Measurements from ENCODE around the gene USP32.
"Not testable (repeated sequence)": the region's sequence is repeated elsewhere in the genome, so short reads cannot be mapped to it uniquely, and the experiment has no call there.

USP32 gene

DNA sequence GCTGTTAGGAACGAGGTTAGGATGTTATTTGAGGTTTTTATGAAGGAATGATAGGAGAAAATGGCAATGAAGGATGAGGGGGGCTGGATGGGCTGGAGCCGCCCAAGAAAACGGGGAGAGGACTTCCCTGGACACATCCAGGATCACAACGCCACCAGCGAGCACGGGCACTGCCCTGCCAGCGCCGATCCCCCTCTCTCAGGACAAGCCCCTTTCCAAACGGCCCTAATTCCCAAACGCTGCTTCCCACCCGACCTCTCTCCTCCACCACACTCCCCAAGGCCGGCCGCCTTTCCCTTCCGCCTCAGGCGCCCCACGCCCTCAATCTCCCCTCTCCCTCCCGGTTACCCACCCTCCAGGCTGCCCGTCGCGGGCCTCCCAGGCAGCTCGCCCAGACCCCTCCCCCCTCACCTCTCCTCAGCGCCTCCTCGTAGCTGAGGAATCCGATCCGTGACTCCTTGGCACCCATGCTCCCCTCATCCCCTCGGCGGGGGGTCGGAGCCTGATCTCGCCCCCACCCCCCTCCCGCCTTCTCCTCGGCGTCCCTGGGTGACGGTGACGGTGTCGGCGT is 377 bp downstream of the USP32 start:
- TF ChIP-seq YY1 (IDR thresholded peaks at IDR 0.05; ENCODE audit: insufficient read depth, insufficient read length) (no peak), SUZ12 (IDR thresholded peaks at IDR 0.05; ENCODE audit: extremely low read depth, insufficient read depth, insufficient read length) (no peak), ZNF274 (IDR thresholded peaks at IDR 0.05; ENCODE audit: low read depth, low read length) (no peak)
- H3K36me3 ChIP-seq (ENCODE audit: insufficient read depth, insufficient read length, low read length) = no peaks in the 10 kb centered on the region
- H3K9ac ChIP-seq (ENCODE audit: insufficient read length, low read depth) = peak overlapping the region; percentile 100
- H3K9me3 ChIP-seq (ENCODE audit: insufficient read depth, low read length) = no peaks in the 10 kb centered on the region
- peak overlapping the region; percentile 98 for H3K4me3 ChIP-seq (ENCODE audit: insufficient read length, low read depth)
- no peaks in the 10 kb centered on the region for H3K4me1 ChIP-seq (ENCODE audit: insufficient read depth, insufficient read length)
- no peak for DNase-seq (ENCODE audit: low read depth, low spot score)
- H3K27me3 ChIP-seq (ENCODE audit: insufficient read depth, insufficient read length) = no peaks in the 10 kb centered on the region

DNA sequence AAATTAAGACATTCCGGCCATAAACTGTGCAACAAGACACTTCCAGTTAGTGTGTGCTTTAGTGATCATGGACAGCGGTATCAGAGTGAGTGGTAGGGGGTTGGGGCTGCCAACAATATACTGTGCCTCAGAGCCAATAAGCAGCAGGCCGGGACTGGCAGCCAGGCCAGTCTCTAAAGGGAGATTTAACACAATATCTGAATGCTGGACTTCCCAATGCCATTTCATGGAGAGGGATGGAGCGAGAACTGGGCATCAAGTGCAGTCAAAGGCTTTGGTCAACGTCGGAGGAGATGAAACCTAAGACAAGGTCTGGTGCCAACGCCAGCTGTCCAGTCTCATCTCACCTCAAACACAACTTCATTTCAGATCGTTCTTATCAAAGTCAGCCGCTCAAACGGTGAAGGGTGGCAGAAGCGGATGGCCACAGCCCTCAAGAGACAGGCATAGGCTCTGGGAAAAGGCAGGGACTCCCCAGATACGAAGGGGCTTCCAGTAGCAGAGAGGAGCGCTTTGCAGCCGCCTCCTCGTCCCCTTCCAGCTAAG is 935 bp downstream of the USP32 start:
- no peak for DNase-seq (ENCODE audit: low read depth, low spot score)
- H3K9ac ChIP-seq (ENCODE audit: insufficient read length, low read depth) = peak overlapping the region; percentile 100
- no peaks in the 10 kb centered on the region for H3K9me3 ChIP-seq (ENCODE audit: insufficient read depth, low read length)
- no peaks in the 10 kb centered on the region for H3K36me3 ChIP-seq (ENCODE audit: insufficient read depth, insufficient read length, low read length)
- peak overlapping the region; percentile 98 for H3K4me3 ChIP-seq (ENCODE audit: insufficient read length, low read depth)
- no peaks in the 10 kb centered on the region for H3K27me3 ChIP-seq (ENCODE audit: insufficient read depth, insufficient read length)
- H3K4me1 ChIP-seq (ENCODE audit: insufficient read depth, insufficient read length) = no peaks in the 10 kb centered on the region
- TF ChIP-seq ZNF274 (IDR thresholded peaks at IDR 0.05; ENCODE audit: low read depth, low read length) = no peak
- no peak for TF ChIP-seq SUZ12 (IDR thresholded peaks at IDR 0.05; ENCODE audit: extremely low read depth, insufficient read depth, insufficient read length)
- no peak for TF ChIP-seq YY1 (IDR thresholded peaks at IDR 0.05; ENCODE audit: insufficient read depth, insufficient read length)

DNA sequence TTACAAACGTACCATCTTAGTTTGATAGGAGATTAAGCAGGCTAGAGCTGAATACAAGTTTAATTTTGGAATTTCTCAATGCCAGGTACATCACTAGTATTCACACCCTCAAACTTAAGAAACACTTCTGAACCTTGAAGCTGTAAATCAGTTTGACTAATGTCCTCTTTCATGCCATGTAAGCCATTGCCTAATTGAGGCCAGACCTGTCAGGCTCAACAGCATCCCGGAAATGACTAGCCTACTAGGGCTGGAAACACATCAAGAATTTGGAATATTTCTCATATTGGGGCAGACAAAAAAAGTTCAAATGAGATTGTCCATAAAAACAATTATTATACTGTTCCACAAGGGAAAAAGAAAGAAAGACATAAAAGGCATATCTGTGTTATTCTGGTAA is 1.7 kb downstream of the USP32 start:
- H3K4me1 ChIP-seq (ENCODE audit: insufficient read depth, insufficient read length) = no peaks in the 10 kb centered on the region
- no peaks in the 10 kb centered on the region for H3K9me3 ChIP-seq (ENCODE audit: insufficient read depth, low read length)
- H3K4me3 ChIP-seq (ENCODE audit: insufficient read length, low read depth) = peak overlapping the region; percentile 98
- H3K36me3 ChIP-seq (ENCODE audit: insufficient read depth, insufficient read length, low read length) = no peaks in the 10 kb centered on the region
- no peaks in the 10 kb centered on the region for H3K27me3 ChIP-seq (ENCODE audit: insufficient read depth, insufficient read length)
- DNase-seq (ENCODE audit: low read depth, low spot score) = no peak
- H3K9ac ChIP-seq (ENCODE audit: insufficient read length, low read depth) = peak overlapping the region; percentile 100
- TF ChIP-seq YY1 (IDR thresholded peaks at IDR 0.05; ENCODE audit: insufficient read depth, insufficient read length) = no peak
- no peak for TF ChIP-seq ZNF274 (IDR thresholded peaks at IDR 0.05; ENCODE audit: low read depth, low read length)
- TF ChIP-seq SUZ12 (IDR thresholded peaks at IDR 0.05; ENCODE audit: extremely low read depth, insufficient read depth, insufficient read length) = no peak

DNA sequence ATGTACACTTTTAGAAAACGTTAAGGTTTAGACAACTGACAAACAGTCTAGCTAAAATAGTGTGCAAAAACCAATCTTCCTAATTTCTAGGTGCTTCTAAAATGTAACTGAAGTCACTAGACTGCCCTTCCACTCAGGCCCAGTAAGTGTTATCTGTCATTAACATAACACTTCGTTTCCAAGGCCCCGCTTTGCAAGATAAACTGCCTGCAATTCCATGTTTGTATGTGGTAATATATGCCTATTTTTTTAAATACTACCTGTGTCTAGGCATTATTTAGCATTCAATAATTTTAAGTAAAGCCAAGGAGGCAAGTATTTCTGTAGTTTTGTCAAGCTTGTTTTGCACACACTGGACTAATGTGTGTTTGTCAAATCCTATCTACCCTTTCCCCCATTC is 3.2 kb downstream of the USP32 start:
- Histone ChIP-seq H3K27me3 (ENCODE audit: insufficient read depth, insufficient read length) (no peaks in the 10 kb centered on the region), H3K4me3 (ENCODE audit: insufficient read length, low read depth) (no peak overlapping the region), H3K9me3 (ENCODE audit: insufficient read depth, low read length) (no peaks in the 10 kb centered on the region), H3K4me1 (ENCODE audit: insufficient read depth, insufficient read length) (peaks cover 3% of the 10 kb centered on the region), H3K36me3 (ENCODE audit: insufficient read depth, insufficient read length, low read length) (no peaks in the 10 kb centered on the region), H3K9ac (ENCODE audit: insufficient read length, low read depth) (peak overlapping the region; percentile 39)
- TF ChIP-seq ZNF274 (IDR thresholded peaks at IDR 0.05; ENCODE audit: low read depth, low read length) (no peak), SUZ12 (IDR thresholded peaks at IDR 0.05; ENCODE audit: extremely low read depth, insufficient read depth, insufficient read length) (no peak), YY1 (IDR thresholded peaks at IDR 0.05; ENCODE audit: insufficient read depth, insufficient read length) (no peak)
- no peak for DNase-seq (ENCODE audit: low read depth, low spot score)

DNA sequence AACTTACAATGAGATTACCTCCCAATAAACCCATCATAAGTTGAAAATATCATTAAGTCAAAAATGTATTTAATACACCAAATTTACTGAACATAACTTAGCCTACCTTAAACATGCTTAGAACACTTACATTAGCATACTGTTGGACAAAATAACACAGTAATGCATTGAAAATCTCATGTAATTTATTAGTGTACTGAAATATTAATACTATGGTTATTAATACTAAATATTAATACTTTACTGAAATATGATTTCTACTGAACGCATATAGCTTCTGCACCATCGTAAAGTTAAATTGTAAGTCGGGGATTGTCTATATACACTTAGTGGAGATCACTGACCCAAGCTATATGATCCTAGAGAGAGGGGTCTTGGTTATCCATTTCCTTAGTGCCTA is 4.3 kb downstream of the USP32 start:
- no peak overlapping the region for H3K9ac ChIP-seq (ENCODE audit: insufficient read length, low read depth)
- no peak for DNase-seq (ENCODE audit: low read depth, low spot score)
- H3K4me3 ChIP-seq (ENCODE audit: insufficient read length, low read depth) = no peak overlapping the region
- H3K36me3 ChIP-seq (ENCODE audit: insufficient read depth, insufficient read length, low read length) = no peaks in the 10 kb centered on the region
- peaks cover 3% of the 10 kb centered on the region for H3K4me1 ChIP-seq (ENCODE audit: insufficient read depth, insufficient read length)
- TF ChIP-seq SUZ12 (IDR thresholded peaks at IDR 0.05; ENCODE audit: extremely low read depth, insufficient read depth, insufficient read length) (no peak), YY1 (IDR thresholded peaks at IDR 0.05; ENCODE audit: insufficient read depth, insufficient read length) (no peak), ZNF274 (IDR thresholded peaks at IDR 0.05; ENCODE audit: low read depth, low read length) (no peak)
- H3K9me3 ChIP-seq (ENCODE audit: insufficient read depth, low read length) = no peaks in the 10 kb centered on the region
- no peaks in the 10 kb centered on the region for H3K27me3 ChIP-seq (ENCODE audit: insufficient read depth, insufficient read length)

DNA sequence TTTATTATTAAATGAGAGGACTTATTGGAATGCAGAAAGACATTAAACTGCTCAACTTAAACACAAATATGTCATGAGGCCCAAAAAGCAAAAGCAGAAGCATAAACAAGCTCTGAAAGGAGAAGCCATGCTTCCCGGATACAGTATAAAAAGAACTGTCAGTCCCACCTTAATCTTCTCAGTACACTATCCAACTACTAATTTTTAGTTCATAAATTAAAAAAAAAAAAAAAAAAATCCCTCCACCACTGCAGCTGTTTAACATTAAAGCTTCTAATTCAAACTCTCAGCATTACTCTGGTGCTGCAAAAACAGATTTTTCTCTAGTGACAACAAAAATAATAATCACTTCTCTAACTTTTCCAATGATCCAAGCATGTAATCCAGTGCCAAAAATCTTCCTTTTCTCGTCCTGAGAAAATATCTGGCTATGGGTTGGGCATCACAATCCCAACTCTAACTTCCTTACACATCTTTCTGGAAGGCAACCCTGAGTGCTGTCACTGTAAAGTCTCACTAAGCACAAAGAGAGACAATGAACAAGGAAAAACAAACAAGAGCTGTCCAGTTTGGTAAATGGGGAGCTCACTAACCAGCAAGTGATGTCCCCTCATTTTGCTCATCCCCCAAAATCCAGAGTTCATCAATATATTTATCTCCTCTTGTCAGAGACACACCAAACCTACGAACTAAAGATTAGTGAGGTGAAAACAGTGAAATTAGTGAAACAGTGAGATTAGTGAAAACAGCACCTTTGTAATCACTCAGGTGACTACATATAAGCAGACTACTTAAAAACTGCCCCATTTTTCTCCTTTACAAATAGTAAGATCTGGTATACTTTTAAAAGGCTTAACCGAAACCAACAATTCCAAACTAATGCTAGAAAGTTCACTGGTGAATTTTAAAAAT is 5.5 kb downstream of the USP32 start:
- Histone ChIP-seq H3K9me3 (ENCODE audit: insufficient read depth, low read length) (no peaks in the 10 kb centered on the region), H3K4me3 (ENCODE audit: insufficient read length, low read depth) (no peak overlapping the region), H3K27me3 (ENCODE audit: insufficient read depth, insufficient read length) (no peaks in the 10 kb centered on the region), H3K9ac (ENCODE audit: insufficient read length, low read depth) (peak overlapping the region; percentile 39), H3K36me3 (ENCODE audit: insufficient read depth, insufficient read length, low read length) (peaks cover 5% of the 10 kb centered on the region), H3K4me1 (ENCODE audit: insufficient read depth, insufficient read length) (peaks cover 3% of the 10 kb centered on the region)
- TF ChIP-seq YY1 (IDR thresholded peaks at IDR 0.05; ENCODE audit: insufficient read depth, insufficient read length) (no peak), ZNF274 (IDR thresholded peaks at IDR 0.05; ENCODE audit: low read depth, low read length) (no peak), SUZ12 (IDR thresholded peaks at IDR 0.05; ENCODE audit: extremely low read depth, insufficient read depth, insufficient read length) (no peak)
- DNase-seq (ENCODE audit: low read depth, low spot score) = no peak

DNA sequence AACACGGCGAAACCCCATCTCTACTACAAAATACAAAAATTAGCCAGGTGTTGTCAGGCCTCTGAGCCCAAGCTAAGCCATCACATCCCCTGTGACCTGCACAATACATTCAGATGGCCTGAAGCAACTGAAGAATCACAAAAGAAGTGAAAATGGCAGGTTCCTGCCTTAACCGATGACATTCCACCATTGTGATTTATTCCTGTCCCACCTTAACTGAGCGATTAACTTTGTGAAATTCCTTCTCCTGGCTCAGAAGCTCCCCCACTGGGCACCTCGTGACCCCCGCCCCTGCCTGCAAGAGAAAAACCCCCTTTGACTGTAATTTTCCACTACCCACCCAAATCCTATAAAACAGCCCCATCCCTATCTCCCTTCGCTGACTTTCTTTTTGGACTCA is 7.0 kb downstream of the USP32 start:
- DNase-seq (ENCODE audit: low read depth, low spot score) = peak; percentile 30
- not testable (repeated sequence) for H3K9ac ChIP-seq (ENCODE audit: insufficient read length, low read depth); H3K4me3 ChIP-seq (ENCODE audit: insufficient read length, low read depth); H3K4me1 ChIP-seq (ENCODE audit: insufficient read depth, insufficient read length); H3K36me3 ChIP-seq (ENCODE audit: insufficient read depth, insufficient read length, low read length); H3K27me3 ChIP-seq (ENCODE audit: insufficient read depth, insufficient read length); H3K9me3 ChIP-seq (ENCODE audit: insufficient read depth, low read length)
